Small intestine (tissue), 7 donors: ENCODE data around the gene TENM4. TPM values are rescaled to one million over a fixed set of nuclear protein-coding genes. Genes with fewer than 3 reads are reported as not detected.

ENCODE experiments used
- DNase-seq, 2 donors: peaks; one replicate each; pipeline versions ENCODE4 v3.0.0 to v3.0.0-alpha.2; 2013
- FAIRE-seq: peaks from 2 replicates; lab custom pipeline; 2012; peaks lifted over from hg19 to GRCh38; lab: Jason Lieb, UNC
- H3K27ac ChIP-seq, 3 donors: one replicate each; pipeline ENCODE4 v1.5.1; 2013; ENCODE audit warnings: low read length in 2 of 3, mild to moderate bottlenecking in 2 of 3, control low read depth in 1 of 3, inconsistent platforms in 1 of 3, low read depth in 1 of 3, moderate library complexity in 1 of 3
- H3K27me3 ChIP-seq, 3 donors: one replicate each; pipeline ENCODE4 v1.6.1; 2013; ENCODE audit warnings: low read length in 3 of 3, inconsistent platforms in 1 of 3; ENCODE audit not compliant: control insufficient read depth in 3 of 3, insufficient read depth in 3 of 3
- H3K36me3 ChIP-seq, 3 donors: one replicate each; pipeline ENCODE4 v1.6.1; 2013; ENCODE audit warnings: low read length in 3 of 3, inconsistent platforms in 1 of 3, low read depth in 1 of 3, mild to moderate bottlenecking in 1 of 3, moderate library complexity in 1 of 3; ENCODE audit not compliant: control insufficient read depth in 3 of 3, insufficient read depth in 2 of 3
- H3K4me1 ChIP-seq, 3 donors: one replicate each; pipeline ENCODE4 v1.6.1; 2013; ENCODE audit warnings: low read length in 2 of 3, inconsistent platforms in 1 of 3, low read depth in 1 of 3, mild to moderate bottlenecking in 1 of 3, moderate library complexity in 1 of 3; ENCODE audit not compliant: control insufficient read depth in 3 of 3, insufficient read depth in 2 of 3
- H3K4me3 ChIP-seq, 3 donors: one replicate each; pipeline ENCODE4 v1.5.1; 2013; ENCODE audit warnings: low read length in 3 of 3, control low read depth in 1 of 3, inconsistent platforms in 1 of 3, low read depth in 1 of 3, mild to moderate bottlenecking in 1 of 3, moderate library complexity in 1 of 3
- H3K9me3 ChIP-seq, 2 donors: one replicate each; pipeline ENCODE4 v1.6.1; 2013; ENCODE audit warnings: low read depth in 1 of 2, low read length in 1 of 2; ENCODE audit not compliant: control insufficient read depth in 2 of 2, insufficient read depth in 1 of 2
- WGBS, 3 donors: extraction: QIAGEN DNeasy Blood & Tissue Kit; methylation state at CpG; one replicate each; pipeline ENCODE4 v1.1.7; 2013; 5-methylcytosine and 5-hydroxymethylcytosine counted together
- polyA plus RNA-seq, 4 donors: library from polyadenylated mRNA; stranded (reverse) in 3 of 4; unstranded in 1 of 4; fragments of 200-250 nt in 3 of 4; fragments of 120-200 nt in 1 of 4; gene quantifications; one replicate each; pipeline versions ENCODE4 v1.2.1 to v1.2.3, GENCODE V29; 2013
- donor health status: healthy with polysubstance abuse.
- donor health status: control.
- donor health status: control.
- donor health status: Bipolar disorder and iron deficiency.
- donor health status: healthy.

TENM4 gene
- polyA plus RNA-seq, 4 donors, result under 0.01 to 0.96 (median 0.31) TPM; not detected in 1

DNA sequence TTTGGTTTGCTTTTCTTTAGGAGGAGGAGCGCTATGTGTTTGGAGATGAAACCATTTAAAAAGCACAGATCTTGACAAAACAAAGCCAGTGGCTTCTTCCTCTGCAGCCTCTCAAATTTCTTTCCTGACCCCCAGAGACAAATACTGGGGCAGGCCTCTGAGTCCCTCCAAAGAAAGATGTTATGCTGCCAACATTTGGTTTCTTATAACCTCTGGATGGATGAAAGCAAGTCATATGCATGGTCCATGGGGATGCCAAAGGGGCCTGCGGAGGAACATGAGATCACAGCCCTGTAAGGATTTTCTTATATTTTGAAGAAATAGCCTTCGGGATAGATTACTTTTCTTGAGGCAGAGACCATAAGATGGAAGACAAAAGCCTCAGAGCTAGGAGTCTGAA lies 179.1 kb downstream of the TENM4 start:
- 92 to 96% (median 93%) methylated on average over 3 of the region's 3 CpGs for WGBS, 3 donors
- DNase-seq, result no peak
- H3K4me1 ChIP-seq, result peaks cover 0 to 4% (median 0%) of the 10 kb centered on the region in 3 donors
- H3K4me3 ChIP-seq, result no peak overlapping the region
- H3K9me3 ChIP-seq, result no peaks in the 10 kb centered on the region
- no peak overlapping the region for H3K27ac ChIP-seq
- H3K36me3 ChIP-seq, result no peaks in the 10 kb centered on the region
- no peak for FAIRE-seq
- no peaks in the 10 kb centered on the region for H3K27me3 ChIP-seq

DNA sequence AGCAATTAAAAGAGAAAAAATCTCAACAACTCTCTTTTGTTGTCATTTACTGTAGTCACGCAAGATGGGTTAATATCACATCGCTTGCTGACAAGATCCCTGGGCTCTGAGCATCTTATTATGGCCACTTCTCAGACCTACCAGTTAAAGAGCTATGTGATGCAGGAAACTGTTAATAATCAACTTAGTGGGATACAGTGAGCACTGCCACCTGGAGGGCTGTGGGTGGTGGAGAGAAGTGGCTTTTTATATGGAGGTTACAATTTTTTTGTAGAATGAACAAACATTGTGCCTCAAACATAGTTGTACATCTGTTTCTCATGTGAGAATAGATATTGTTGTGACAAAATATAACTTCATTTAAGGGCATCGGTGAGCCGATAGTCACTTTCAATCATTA lies 181.0 kb downstream of the TENM4 start:
- peak in 1 of 2 donors; percentile 32 for DNase-seq
- Histone ChIP-seq H3K4me1 (no peaks in the 10 kb centered on the region), H3K9me3 (no peaks in the 10 kb centered on the region), H3K36me3 (no peaks in the 10 kb centered on the region), H3K27me3 (no peaks in the 10 kb centered on the region), H3K27ac (no peak overlapping the region), H3K4me3 (no peak overlapping the region)
- FAIRE-seq, result no peak
- WGBS, 3 donors, result 87 to 98% (median 88%) methylated on average over 4 of the region's 4 CpGs

DNA sequence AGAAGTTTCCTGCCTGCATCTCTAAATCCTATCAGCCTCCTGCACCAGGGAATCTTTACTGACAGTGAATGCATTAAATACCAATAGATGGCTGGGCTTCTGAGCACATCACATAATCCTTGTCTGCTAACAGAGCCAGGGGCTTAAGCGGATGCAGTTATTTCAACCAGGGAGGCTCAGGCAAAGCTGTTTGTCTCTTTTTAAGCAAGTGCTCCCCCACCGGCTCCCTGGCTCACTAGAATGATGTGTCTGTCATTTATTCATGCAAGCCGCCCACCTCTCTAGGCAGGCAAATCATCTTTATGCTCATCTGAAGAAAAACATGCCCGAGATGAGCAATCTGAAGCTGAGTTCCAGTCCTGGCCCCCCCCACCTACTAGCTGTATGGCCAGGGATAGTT lies 182.3 kb downstream of the TENM4 start:
- 82 to 89% (median 84%) methylated on average over 4 of the region's 4 CpGs for WGBS, 3 donors
- H3K4me1 ChIP-seq, result no peaks in the 10 kb centered on the region
- no peaks in the 10 kb centered on the region for H3K36me3 ChIP-seq
- H3K27ac ChIP-seq, result no peak overlapping the region
- H3K4me3 ChIP-seq, result no peak overlapping the region
- DNase-seq (no peak), FAIRE-seq (no peak)
- no peaks in the 10 kb centered on the region for H3K27me3 ChIP-seq
- no peaks in the 10 kb centered on the region for H3K9me3 ChIP-seq

DNA sequence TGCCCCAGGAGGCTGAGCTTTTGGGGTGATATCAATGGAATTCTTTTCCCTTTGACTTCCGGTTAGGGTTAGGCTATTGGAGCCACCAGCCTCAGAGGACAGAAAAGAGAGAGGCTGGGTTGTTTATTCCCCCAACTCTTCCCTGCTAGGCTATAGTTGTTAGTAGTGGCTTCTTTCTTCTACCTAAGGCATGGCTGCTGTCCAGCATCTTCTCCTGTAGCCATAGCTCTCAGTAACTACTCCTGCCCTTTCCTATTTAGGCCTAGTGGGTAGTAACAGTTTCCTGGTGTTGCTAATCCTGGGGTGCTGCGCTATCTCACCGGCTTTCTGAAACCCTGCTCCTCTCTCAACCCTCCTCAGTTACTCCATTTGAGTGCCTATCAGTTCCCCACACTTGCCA lies 184.9 kb downstream of the TENM4 start:
- 94% methylated on average over 3 of the region's 3 CpGs for WGBS, 3 donors
- H3K36me3 ChIP-seq, result no peaks in the 10 kb centered on the region
- no peak for FAIRE-seq
- no peaks in the 10 kb centered on the region for H3K27me3 ChIP-seq
- no peaks in the 10 kb centered on the region for H3K4me1 ChIP-seq
- H3K9me3 ChIP-seq, result no peaks in the 10 kb centered on the region
- no peak for DNase-seq
- H3K4me3 ChIP-seq, result no peak overlapping the region
- H3K27ac ChIP-seq, result no peak overlapping the region

DNA sequence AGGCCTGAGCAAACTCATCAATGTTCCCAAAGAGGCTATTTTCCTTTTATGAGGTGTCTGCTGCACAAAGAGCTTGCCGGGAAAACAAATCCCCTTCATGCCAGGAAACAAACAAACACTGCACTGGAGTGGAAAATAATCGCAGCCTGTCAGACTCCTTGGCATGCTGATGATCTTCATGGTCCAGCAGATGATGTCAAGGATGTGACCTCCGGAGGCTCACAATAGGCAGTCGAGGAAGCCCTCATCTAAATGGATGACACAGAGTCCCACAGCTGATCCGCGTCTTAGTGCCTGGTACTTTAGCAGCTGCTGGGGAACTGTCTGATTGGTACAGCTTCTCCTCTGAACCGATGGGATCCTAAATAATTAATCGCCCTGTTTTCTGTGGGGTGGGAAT lies 187.6 kb downstream of the TENM4 start:
- Histone ChIP-seq H3K36me3 (no peaks in the 10 kb centered on the region), H3K9me3 (no peaks in the 10 kb centered on the region), H3K27ac (no peak overlapping the region), H3K4me3 (no peak overlapping the region), H3K4me1 (no peaks in the 10 kb centered on the region), H3K27me3 (no peaks in the 10 kb centered on the region)
- FAIRE-seq (no peak), DNase-seq (no peak)
- WGBS, 3 donors, result 58 to 86% (median 79%) methylated on average over 8 of the region's 8 CpGs

DNA sequence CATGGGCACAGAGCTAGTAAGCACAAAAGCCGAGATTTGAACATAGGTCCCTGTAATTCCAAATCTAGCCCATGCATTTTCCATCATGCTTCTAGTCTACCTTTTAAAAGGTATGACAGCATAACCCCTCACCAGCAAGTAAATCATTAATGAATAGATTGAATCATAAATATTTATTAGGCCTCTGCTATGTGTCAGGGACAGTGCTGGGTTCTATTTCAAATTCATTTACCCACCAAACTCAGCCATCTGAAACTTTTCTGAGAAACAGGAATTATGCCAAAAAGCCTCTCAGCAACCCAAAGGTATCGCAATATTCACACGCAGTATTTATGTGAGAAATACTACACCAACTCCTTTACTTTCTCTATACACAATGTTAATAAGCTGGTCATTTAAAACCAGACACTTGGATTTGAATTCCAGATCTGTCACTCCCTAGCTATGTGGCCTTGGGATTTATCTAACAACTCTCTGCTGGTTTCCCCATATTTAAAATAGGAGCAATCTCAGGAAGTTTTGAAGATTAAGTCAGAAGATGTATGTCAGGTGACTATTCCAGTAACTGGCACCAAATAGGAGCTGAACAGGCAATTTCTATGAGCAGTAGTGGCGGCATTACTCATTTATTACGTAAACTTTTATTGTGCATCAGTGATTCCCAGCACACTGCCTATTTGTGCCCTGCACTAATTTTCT lies 191.4 kb downstream of the TENM4 start:
- Histone ChIP-seq H3K27ac (no peak overlapping the region), H3K4me3 (no peak overlapping the region), H3K4me1 (no peaks in the 10 kb centered on the region), H3K9me3 (no peaks in the 10 kb centered on the region), H3K36me3 (no peaks in the 10 kb centered on the region), H3K27me3 (no peaks in the 10 kb centered on the region)
- 48 to 86% (median 66%) methylated on average over 5 of the region's 5 CpGs for WGBS, 3 donors
- DNase-seq (no peak), FAIRE-seq (no peak)

DNA sequence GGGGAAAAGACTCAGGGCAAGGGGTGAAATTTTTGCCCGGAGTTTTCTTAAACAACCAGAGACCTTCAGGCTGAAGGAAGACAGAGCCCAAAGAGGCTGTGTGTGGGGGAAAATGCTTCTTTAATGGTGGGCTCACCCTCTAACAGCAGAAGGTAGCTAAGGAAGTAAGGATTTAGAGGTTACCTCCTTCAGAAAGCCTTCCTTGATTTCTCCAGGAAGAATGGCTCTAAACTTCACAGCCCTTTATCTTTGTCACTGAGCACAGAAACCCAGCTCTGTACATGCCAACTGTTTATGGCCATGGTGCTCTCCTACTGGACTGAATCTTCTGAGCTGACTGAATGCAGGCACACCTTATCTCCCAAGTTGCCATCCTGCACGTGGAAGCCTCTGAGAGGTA lies 196.0 kb downstream of the TENM4 start:
- Histone ChIP-seq H3K9me3 (no peaks in the 10 kb centered on the region), H3K27me3 (no peaks in the 10 kb centered on the region), H3K4me1 (no peaks in the 10 kb centered on the region), H3K4me3 (no peak overlapping the region), H3K27ac (no peak overlapping the region), H3K36me3 (no peaks in the 10 kb centered on the region)
- WGBS, 3 donors, result 40 to 42% (median 42%) methylated on average over 2 of the region's 2 CpGs
- DNase-seq, result peak in 1 of 2 donors; percentile 6
- FAIRE-seq, result no peak

DNA sequence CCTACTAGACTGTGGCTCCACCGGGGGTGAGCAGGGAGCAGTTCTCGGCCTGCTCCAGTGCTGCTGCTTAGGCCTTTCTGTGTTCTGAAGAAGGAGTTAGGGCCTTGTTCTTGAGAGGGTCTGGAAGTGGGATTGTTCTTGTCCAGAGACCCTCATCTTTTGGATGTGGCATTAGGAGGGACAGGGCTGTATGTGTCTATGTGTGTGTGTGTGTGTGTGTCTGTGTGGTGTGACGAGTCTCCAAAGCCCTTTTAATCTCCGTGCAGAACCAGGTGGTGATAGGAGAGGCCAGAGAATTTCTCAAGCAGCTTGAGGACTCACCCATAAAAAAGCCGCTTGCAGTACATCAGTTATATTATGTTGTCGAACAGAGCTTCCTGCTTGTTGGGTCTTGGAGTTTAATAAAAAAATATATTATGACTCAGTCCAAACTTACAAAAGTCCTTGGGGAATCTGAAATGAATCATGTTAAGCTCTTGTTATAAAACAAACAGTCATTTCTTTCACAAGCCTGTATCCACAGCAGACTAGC lies 196.5 kb downstream of the TENM4 start:
- H3K27me3 ChIP-seq, result no peaks in the 10 kb centered on the region
- H3K9me3 ChIP-seq, result no peaks in the 10 kb centered on the region
- no peaks in the 10 kb centered on the region for H3K36me3 ChIP-seq
- H3K4me1 ChIP-seq, result no peaks in the 10 kb centered on the region
- WGBS, 3 donors, result 57 to 61% (median 60%) methylated on average over 6 of the region's 6 CpGs
- no peak overlapping the region for H3K27ac ChIP-seq
- H3K4me3 ChIP-seq, result no peak overlapping the region
- FAIRE-seq (no peak), DNase-seq (no peak)
